HL-60/S4 (cell line): Measurements from ENCODE around the gene CASKIN1.
"Not testable (repeated sequence)": the region's sequence is repeated elsewhere in the genome, so short reads cannot be mapped to it uniquely, and the experiment has no call there.

ENCODE experiments used
- in situ Hi-C: fragments of 300-500 bp; cut with MboI; formaldehyde crosslinking; loops from 2 replicates; pipeline ENCODE4 v1.14.3; 2022; ENCODE audit warnings: low sequenced_read_pairs

The CASKIN1 gene

GRCh38 chr16:2196162-2196980, at the start of gene CASKIN1:
TSS of gene CASKIN1 (minus strand) at chr16:2196605. CDS start at chr16:2196432, 173 bp downstream.
- in situ Hi-C loops: no loop called here

- in situ Hi-C loops: no loop called here
Observed at GRCh38 chr16:2244926-2245795, 48.8 kb upstream of the CASKIN1 start.

GRCh38 chr16:2244301-2244700, 47.9 kb upstream of the CASKIN1 start:
- in situ Hi-C loops: no loop called here

- in situ Hi-C loops: no loop called here
Observed at GRCh38 chr16:2243781-2244180, 47.4 kb upstream of the CASKIN1 start.

GRCh38 chr16:2243031-2243528, 46.7 kb upstream of the CASKIN1 start:
- in situ Hi-C loops: no loop called here

GRCh38 chr16:2242598-2242997, 46.2 kb upstream of the CASKIN1 start:
- in situ Hi-C loops: no loop called here

- in situ Hi-C loops: not testable (repeated sequence)
Observed at GRCh38 chr16:2240331-2240730, 43.9 kb upstream of the CASKIN1 start.

GRCh38 chr16:2238838-2239675, 42.7 kb upstream of the CASKIN1 start:
- in situ Hi-C loops: no loop called here

- in situ Hi-C loops: no loop called here
Observed at GRCh38 chr16:2238150-2238837, 41.9 kb upstream of the CASKIN1 start.

- in situ Hi-C loops: no loop called here
Observed at GRCh38 chr16:2237493-2238149, 41.2 kb upstream of the CASKIN1 start.

GRCh38 chr16:2237102-2237482, 40.7 kb upstream of the CASKIN1 start:
- in situ Hi-C loops: no loop called here

GRCh38 chr16:2236337-2237101, 40.1 kb upstream of the CASKIN1 start, which contains the start of gene DNASE1L2:
TSS of gene DNASE1L2 (plus strand) at chr16:2236444. CDS start at chr16:2236817, 373 bp downstream.
- in situ Hi-C loops: no loop called here

- in situ Hi-C loops: no loop called here
Observed at GRCh38 chr16:2235695-2236336, 39.4 kb upstream of the CASKIN1 start.

- in situ Hi-C loops: no loop called here
Observed at GRCh38 chr16:2235234-2235651, 38.8 kb upstream of the CASKIN1 start.

- in situ Hi-C loops: no loop called here
Observed at GRCh38 chr16:2234813-2235170, 38.4 kb upstream of the CASKIN1 start.

- in situ Hi-C loops: no loop called here
Observed at GRCh38 chr16:2233872-2234812, 37.7 kb upstream of the CASKIN1 start.

- in situ Hi-C loops: no loop called here
Observed at GRCh38 chr16:2233046-2233775, 36.8 kb upstream of the CASKIN1 start.
